Activated CD8-positive, alpha-beta memory T cell treated with anti-CD3 and anti-CD28 coated beads for 36 hours (primary cell): Measurements from ENCODE around the gene FAU. TPM values are rescaled to one million over a fixed set of nuclear protein-coding genes. Genes with fewer than 3 reads are reported as not detected.

ENCODE experiments used
- CTCF ChIA-PET: fragments of 350-600 bp; sonication (Branson Sonifier 250); formaldehyde crosslinking; loops from one replicate; lab custom pipeline; 2021; ENCODE audit warnings: antibody characterized with exemption; lab: Charles Lee
- POLR2A ChIA-PET: fragments of 350-600 bp; sonication (Branson Sonifier 250); formaldehyde crosslinking; loops from one replicate; lab custom pipeline; 2021; ENCODE audit warnings: antibody characterized with exemption; lab: Charles Lee
- total RNA-seq, 2 experiments: library from RNA; stranded (reverse); gene quantifications; one replicate each; pipeline ENCODE4 v1.2.3, GENCODE V29; 2021

Gene FAU
- total RNA-seq, 2 experiments from 2014 or later = 1,009 to 1,011 TPM

GRCh38 chr11:65128182-65129145 is 6.5 kb upstream of the FAU start:
- ChIA-PET POLR2A (interaction anchor here (1.8 kb wide), 1 partner anchor 12 kb away, joined by 6 read pairs; no protein-coding TSS in a partner anchor), CTCF (no interaction called here)

GRCh38 chr11:65127473-65128181 is 5.7 kb upstream of the FAU start:
- ChIA-PET POLR2A (interaction anchor here (1.8 kb wide), 1 partner anchor 11 kb away, joined by 6 read pairs; no protein-coding TSS in a partner anchor), CTCF (interaction anchor here (1.2 kb wide), 1 partner anchor 10 kb away, joined by 4 read pairs; the partner anchor contains the start of gene ZNHIT2)

- ChIA-PET CTCF (interaction anchor here (1.2 kb wide), 1 partner anchor 9 kb away, joined by 4 read pairs; the partner anchor contains the start of gene ZNHIT2), POLR2A (interaction anchor here (1.0 kb wide), 1 partner anchor 14 kb away, joined by 3 read pairs; no protein-coding TSS in a partner anchor)
These were observed 4.8 kb upstream of the FAU start for GRCh38 chr11:65126624-65127274.

DNA sequence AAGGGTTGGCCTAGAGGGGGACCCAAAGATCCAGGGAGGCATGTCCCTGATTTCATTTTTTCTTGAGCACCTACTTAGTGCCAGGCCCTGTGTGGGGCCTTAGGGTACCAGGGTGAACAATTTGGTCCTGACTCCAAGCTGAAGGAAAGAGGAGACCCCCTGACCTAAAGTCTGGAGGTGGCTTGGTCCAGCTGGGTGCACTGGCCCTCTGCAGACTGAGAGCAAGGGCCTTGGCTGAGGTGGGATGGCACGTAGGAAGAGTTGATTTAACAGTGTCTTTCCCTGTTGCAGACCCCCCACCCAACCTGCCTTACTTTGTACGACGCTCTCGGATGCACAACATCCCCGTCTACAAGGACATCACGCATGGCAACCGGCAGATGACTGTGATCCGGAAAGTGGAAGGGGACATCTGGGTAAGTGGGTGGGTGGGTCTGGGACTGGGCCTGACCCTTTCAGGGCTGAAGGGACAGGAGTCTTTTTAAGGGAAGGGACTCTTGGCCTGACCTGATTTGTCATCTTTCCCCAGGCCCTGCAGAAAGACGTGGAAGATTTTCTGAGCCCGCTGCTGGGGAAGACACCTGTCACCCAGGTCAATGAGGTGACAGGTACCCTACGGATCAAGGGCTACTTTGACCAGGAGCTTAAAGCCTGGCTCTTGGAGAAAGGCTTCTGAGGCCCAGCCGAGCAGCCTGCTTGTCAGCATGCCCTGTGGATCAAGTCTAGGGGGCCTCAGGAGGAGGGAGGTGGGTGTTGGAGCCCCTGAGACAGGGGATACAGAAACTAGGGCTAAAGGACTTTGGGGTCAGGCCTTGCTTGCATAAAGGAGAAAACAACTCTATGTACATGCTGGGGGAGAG is 3.5 kb upstream of the FAU start:
- ChIA-PET CTCF (interaction anchor here (1.4 kb wide), 1 partner anchor 15 kb away, joined by 5 read pairs; no protein-coding TSS in a partner anchor), POLR2A (interaction anchor here (1.0 to 5.0 kb wide), 2 partner anchors 9 to 12 kb away, joined by 3 to 47 read pairs; partner anchors contain the start of gene SYVN1)

- POLR2A ChIA-PET = interaction anchor here (5.0 kb wide), 1 partner anchor 10 kb away, joined by 47 read pairs; the partner anchor contains the start of gene SYVN1
- CTCF ChIA-PET = interaction anchor here (1.4 kb wide), 1 partner anchor 14 kb away, joined by 5 read pairs; no protein-coding TSS in a partner anchor
These were observed 2.7 kb upstream of the FAU start for GRCh38 chr11:65124480-65125196.

DNA sequence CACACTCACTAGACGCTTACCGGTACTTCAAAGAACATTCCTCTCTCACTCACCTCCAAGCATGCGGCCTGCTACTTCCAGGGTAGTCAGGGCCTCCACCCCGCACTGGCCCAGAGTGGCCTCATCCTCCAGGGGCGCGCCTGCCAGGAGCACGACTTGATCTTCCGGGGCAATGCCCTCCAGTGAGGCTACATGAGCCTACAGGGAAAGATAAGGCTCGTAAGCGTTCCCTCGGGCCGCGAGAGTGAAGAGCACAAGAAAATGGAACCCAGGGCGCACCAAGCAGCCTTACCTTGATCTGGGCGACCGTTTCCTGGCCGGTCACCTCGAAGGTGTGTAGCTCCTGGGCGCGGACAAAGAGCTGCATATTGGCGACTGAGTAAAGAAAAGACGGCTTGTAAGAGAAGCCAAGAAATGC is 478 bp downstream of the FAU start:
- POLR2A ChIA-PET = interaction anchor here (0.8 to 5.0 kb wide), 10 partner anchors 10 to 342 kb away, joined by 3 to 47 read pairs (median 6); partner anchors contain the start of genes ARL2, CAPN1, SYVN1 and TM7SF2

GRCh38 chr11:65120831-65121230 is 1.1 kb downstream of the FAU start:
- ChIA-PET CTCF (interaction anchor here (1.1 to 2.3 kb wide), 3 partner anchors 8 to 11 kb away, joined by 3 to 20 read pairs (median 11); partner anchors contain the start of gene TM7SF2), POLR2A (interaction anchor here (1.9 to 5.0 kb wide), 3 partner anchors 9 to 107 kb away, joined by 6 to 47 read pairs (median 15); partner anchors contain the start of genes ARL2, SYVN1 and TM7SF2)

More for the DNA sequence above, 478 bp downstream of the FAU start:
- CTCF ChIA-PET = interaction anchor here (0.6 to 2.3 kb wide), 10 partner anchors 8 to 141 kb away, joined by 3 to 20 read pairs (median 3); partner anchors contain the start of genes ARL2, POLA2, SAC3D1 and TM7SF2

DNA sequence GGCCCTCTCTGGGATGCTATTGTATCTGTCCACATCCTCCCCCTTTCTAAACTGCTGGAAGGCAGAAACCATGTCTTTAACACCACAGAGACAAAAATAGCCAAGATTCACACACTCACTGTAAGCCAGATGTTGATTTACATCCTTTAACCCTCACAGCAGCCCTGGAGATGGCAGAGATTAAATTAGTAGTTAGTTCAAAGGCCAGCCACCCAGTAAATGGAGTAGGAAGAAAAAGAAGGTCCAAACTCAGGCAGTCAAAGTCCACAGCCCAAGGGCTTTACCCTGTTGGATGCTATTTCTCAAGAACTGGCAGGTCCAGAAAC is 2.3 kb downstream of the FAU start:
- ChIA-PET CTCF (interaction anchor here (1.1 to 1.2 kb wide), 2 partner anchors 8 to 9 kb away, joined by 3 read pairs; partner anchors contain the start of gene TM7SF2), POLR2A (interaction anchor here (0.7 to 3.0 kb wide), 2 partner anchors 8 to 10 kb away, joined by 3 to 15 read pairs; partner anchors contain the start of gene TM7SF2)

DNA sequence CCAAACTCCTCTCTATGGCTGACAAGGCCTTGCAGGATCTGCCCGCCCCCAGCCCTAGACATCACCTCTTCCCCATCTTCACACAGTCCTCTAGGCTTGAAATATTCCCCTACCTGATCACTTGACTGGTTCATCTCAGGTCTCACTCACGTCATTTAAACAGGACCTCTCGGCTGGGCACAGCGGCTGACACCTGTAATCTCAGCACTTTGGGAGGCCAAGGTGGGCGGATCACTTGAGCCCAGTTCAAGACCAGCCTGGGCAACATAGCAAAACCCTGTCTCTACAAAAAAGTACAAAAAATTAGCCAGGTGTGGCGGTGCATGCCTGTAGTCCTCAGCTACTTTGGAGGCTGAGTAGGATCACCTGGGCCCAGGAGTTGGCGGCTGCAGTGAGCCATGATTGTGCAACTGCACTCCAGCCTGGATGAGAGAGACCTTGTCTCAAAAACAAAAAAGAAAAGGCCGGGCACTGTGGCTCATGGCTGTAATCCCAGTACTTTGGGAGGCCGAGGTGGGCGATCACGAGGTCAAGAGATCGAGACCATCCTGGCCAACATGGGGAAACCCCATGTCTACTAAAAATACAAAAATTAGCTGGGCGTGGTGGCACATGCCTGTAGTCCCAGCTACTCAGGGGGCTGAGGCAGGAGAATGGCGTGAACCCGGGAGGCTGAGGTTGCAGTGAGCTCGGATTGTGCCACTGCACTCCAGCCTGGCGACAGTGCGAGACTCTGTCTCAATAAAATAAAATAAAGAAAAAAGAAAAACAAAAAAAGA is 2.9 kb downstream of the FAU start:
- ChIA-PET POLR2A (interaction anchor here (0.6 to 2.9 kb wide), 4 partner anchors 11 to 193 kb away, joined by 3 to 14 read pairs (median 3); partner anchors contain the start of gene VPS51), CTCF (interaction anchor here (1.0 to 2.0 kb wide), 6 partner anchors 8 to 81 kb away, joined by 3 to 5 read pairs (median 3); partner anchors contain the start of genes CAPN1 and TM7SF2)

- POLR2A ChIA-PET = interaction anchor here (0.6 to 2.9 kb wide), 6 partner anchors 16 to 258 kb away, joined by 3 to 15 read pairs (median 5); partner anchors contain the start of genes ARL2, SYVN1 and VPS51
- CTCF ChIA-PET = interaction anchor here (0.6 to 2.0 kb wide), 10 partner anchors 9 to 212 kb away, joined by 3 to 5 read pairs (median 4); partner anchors contain the start of gene CAPN1
These were observed 3.7 kb downstream of the FAU start for GRCh38 chr11:65118097-65118837.

DNA sequence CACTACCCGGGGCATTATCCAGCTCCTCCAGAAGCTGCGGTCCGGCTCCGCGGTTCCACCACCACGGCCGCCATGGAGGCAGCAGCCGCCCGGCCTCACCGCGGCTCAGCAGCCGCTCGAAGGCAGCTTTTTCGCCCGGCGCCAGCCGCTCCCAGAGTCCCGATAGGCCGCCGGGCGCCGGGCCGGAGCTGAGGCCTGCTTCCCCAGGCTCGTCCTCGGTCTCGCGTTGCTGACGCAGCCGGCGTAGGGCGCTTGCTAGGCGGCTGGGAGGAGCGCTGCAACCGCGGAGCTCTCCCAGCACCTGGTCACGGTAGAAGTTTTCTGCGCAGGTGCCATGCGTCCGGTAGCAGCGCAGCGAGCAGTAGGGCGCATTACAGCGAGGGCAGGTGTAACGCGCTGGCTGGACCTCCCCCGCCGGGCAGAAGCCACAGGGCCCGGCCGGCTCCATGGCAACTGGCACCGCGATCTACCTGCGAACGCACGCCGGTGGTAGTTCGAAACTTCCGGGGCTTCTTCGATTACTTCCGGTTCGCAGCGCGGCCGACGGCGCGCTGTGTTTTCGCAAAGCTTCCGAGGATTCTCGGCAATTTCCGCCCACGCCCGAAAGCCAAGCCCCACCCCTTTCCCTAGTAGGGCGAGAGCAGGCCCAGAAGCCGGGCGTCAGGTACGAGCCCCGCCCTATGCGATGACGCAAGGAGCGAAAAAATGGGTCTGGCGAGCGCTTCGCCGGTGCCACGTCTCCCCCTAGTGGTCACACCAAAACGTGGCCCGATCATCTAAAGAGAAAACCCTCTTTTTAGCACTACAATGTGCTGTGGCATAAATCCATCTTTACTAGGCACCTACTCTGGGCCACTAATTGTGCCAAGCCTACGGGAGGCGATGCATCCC is 4.5 kb downstream of the FAU start, which contains the start of gene ZNHIT2:
ZNHIT2 (minus strand) TSS at position 496 of the 891 bp plus-strand sequence; CDS start at position 448, 48 bp downstream.
- CTCF ChIA-PET = interaction anchor here (0.7 to 2.0 kb wide), 14 partner anchors 10 to 234 kb away, joined by 3 to 7 read pairs (median 4); partner anchors contain the start of gene CAPN1
- POLR2A ChIA-PET = interaction anchor here (0.6 to 2.9 kb wide), 9 partner anchors 11 to 258 kb away, joined by 3 to 15 read pairs (median 3); partner anchors contain the start of genes ARL2, SNX15, SYVN1 and VPS51

DNA sequence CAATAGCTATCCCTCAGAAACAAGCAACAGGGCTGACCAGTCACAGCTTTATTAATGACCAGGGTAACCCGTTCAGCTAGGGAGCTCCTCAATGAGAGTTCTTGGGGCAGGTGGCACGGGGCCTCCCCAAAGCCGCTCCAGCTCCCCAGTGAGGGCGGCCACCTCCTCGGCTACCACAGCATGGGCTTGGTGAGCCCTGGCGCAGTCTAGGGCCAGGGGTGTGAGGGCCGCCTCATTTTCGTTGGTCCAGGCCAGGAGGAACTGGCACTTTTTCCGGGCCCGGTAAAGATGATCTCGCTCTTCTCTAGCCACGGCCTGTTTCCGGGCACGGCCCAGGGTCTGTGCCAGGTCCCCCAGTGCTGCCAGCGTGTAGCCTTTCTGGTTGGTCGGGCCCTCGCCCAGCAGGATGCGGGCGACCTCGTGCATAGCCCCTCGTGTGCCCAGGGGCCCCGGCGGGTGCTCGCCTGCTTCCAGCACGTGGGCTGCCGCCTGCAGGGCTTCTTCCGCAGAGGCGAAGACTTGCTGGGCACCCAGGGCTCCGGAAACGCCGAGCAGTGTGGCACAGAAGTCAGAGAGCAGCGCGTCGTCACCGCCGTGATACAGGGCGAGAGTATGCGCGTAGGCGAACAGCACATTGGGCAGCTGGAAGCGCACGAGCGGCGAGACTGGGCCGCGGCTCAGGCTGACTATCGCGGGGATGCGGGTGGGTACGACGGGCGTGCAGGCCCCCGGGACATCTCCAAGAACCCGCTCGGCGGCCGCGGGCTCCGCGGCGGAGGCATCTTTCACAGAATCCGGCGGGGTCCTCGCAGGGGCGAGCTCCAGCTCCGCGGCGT is 5.3 kb downstream of the FAU start:
- POLR2A ChIA-PET = interaction anchor here (0.9 to 2.9 kb wide), 6 partner anchors 12 to 257 kb away, joined by 3 to 15 read pairs (median 4); partner anchors contain the start of genes SNX15, SYVN1 and VPS51
- CTCF ChIA-PET = interaction anchor here (0.6 to 2.0 kb wide), 8 partner anchors 9 to 234 kb away, joined by 3 to 7 read pairs (median 4); partner anchors contain the start of gene CAPN1
